Stomach (tissue), 9 donors: ENCODE results near the gene RASAL3. TPM values are rescaled to one million over a fixed set of nuclear protein-coding genes. Genes with fewer than 3 reads are reported as not detected.

Source experiments
- DNase-seq, 2 donors: peaks; one replicate each; pipeline versions ENCODE4 v3.0.0 to v3.0.0-alpha.2; 2013 to 2019
- H3K27ac ChIP-seq, 5 donors: fragments of 200-600 bp in 4 of 5; sonication (generic) in 4 of 5; one replicate each; pipeline ENCODE4 v1.5.1; 2013 to 2019; ENCODE audit warnings: mild to moderate bottlenecking in 1 of 5, moderate library complexity in 1 of 5
- H3K27me3 ChIP-seq, 3 donors: fragments of 200-600 bp; sonication (generic); one replicate each; pipeline ENCODE4 v1.5.1; 2017 to 2019; ENCODE audit warnings: mixed run types in 1 of 3
- H3K36me3 ChIP-seq, 4 donors: fragments of 200-600 bp; sonication (generic); 1 replicate in 3 of 4; 2 replicates in 1 of 4; pipeline ENCODE4 v1.5.1; 2016 to 2019
- H3K4me1 ChIP-seq, 4 donors: fragments of 200-600 bp; sonication (generic); one replicate each; pipeline ENCODE4 v1.5.1; 2016 to 2019
- H3K4me3 ChIP-seq, 4 donors: fragments of 200-600 bp; sonication (generic) in 3 of 4; one replicate each; pipeline ENCODE4 v1.5.1; 2016 to 2019; ENCODE audit warnings: mild to moderate bottlenecking in 1 of 4
- H3K9me3 ChIP-seq, 4 donors: fragments of 200-600 bp; sonication (generic); one replicate each; pipeline ENCODE4 v1.5.1; 2016 to 2019
- CTCF ChIP-seq, 7 experiments: fragments of 450-650 bp in 4 of 7; fragments of 200-600 bp in 3 of 7; sonication (generic) in 3 of 7; IDR thresholded peaks; one replicate each; pipeline ENCODE4 v1.5.1; 2016 to 2019; ENCODE audit warnings: antibody characterized with exemption in 7 of 7, control low read depth in 2 of 7, mild to moderate bottlenecking in 1 of 7
- EP300 ChIP-seq: sonication (generic); formaldehyde crosslinking; IDR thresholded peaks from one replicate; pipeline ENCODE4 v1.6.1; 2017; ENCODE audit warnings: antibody characterized with exemption
- POLR2A ChIP-seq, 4 donors: fragments of 450-650 bp; IDR thresholded peaks; one replicate each; pipeline ENCODE4 v1.6.1; 2016; ENCODE audit warnings: antibody characterized with exemption in 4 of 4, control low read depth in 2 of 4, mild to moderate bottlenecking in 1 of 4, moderate library complexity in 1 of 4
- POLR2AphosphoS5 ChIP-seq, 3 donors: sonication (generic); formaldehyde crosslinking; IDR thresholded peaks; one replicate each; pipeline ENCODE4 v1.6.1; 2016; ENCODE audit warnings: antibody characterized with exemption in 3 of 3
- WGBS, 5 donors: extraction: QIAGEN DNeasy Blood & Tissue Kit in 3 of 5; methylation state at CpG; one replicate each; pipeline versions ENCODE4 v1.1.5 to v1.1.7; 2013 to 2018; 5-methylcytosine and 5-hydroxymethylcytosine counted together
- intact Hi-C: fragments of 100-400 bp; cut with DNase I; formaldehyde crosslinking; loops from one replicate; pipeline ENCODE4 v1.15.1; 2023; ENCODE audit warnings: low total_unique reads
- polyA plus RNA-seq, 3 donors: library from polyadenylated mRNA; stranded (reverse); fragments of 200-250 nt; gene quantifications; one replicate each; pipeline ENCODE4 v1.2.3, GENCODE V29; 2013
- total RNA-seq, 5 donors: library from RNA; depleted of rRNA; stranded (reverse); fragments of >200 nt; gene quantifications; one replicate each; pipeline versions ENCODE4 v1.1.0 to v1.2.3, GENCODE V29; 2014 to 2016
- donor health status: healthy with polysubstance abuse.
- donor health status: Bipolar disorder and iron deficiency.
- donor health status: healthy.

RASAL3 gene
- total and polyA plus RNA-seq, 8 donors, result 1.1 to 21.2 (median 3.0) TPM

GRCh38 chr19:15442142-15442920 lies 22.0 kb downstream of the RASAL3 start:
- intact Hi-C loops, result no loop called here

GRCh38 chr19:15441317-15441716 lies 23.0 kb downstream of the RASAL3 start:
- WGBS, 5 donors, result 75 to 95% (median 89%) methylated on average over 3 of the region's 3 CpGs
- H3K27ac ChIP-seq, result no peak overlapping the region
- peaks cover 0 to 48% (median 17%) of the 10 kb centered on the region in 4 donors for H3K36me3 ChIP-seq
- intact Hi-C loops, result no loop called here
- no peak for DNase-seq
- no peaks in the 10 kb centered on the region for H3K9me3 ChIP-seq
- H3K4me3 ChIP-seq, result no peak overlapping the region
- TF ChIP-seq EP300 (no peak), POLR2AphosphoS5 (IDR thresholded peaks at IDR 0.05) (no peak), CTCF (IDR thresholded peaks at IDR 0.05) (no peak), POLR2A (IDR thresholded peaks at IDR 0.05) (no peak)
- no peaks in the 10 kb centered on the region for H3K27me3 ChIP-seq
- peaks cover 4 to 23% (median 17%) of the 10 kb centered on the region in 4 donors for H3K4me1 ChIP-seq

More at GRCh38 chr19:15442142-15442920, 22.0 kb downstream of the RASAL3 start:
- WGBS, 5 donors, result 80 to 92% (median 83%) methylated on average over 5 to 13 of the region's 13 CpGs
- H3K27me3 ChIP-seq, result no peaks in the 10 kb centered on the region
- TF ChIP-seq POLR2AphosphoS5 (IDR thresholded peaks at IDR 0.05) (no peak), EP300 (no peak), CTCF (IDR thresholded peaks at IDR 0.05) (no peak), POLR2A (IDR thresholded peaks at IDR 0.05) (no peak)
- no peak for DNase-seq
- H3K27ac ChIP-seq, result no peak overlapping the region
- peaks cover 2 to 14% (median 11%) of the 10 kb centered on the region in 4 donors for H3K4me1 ChIP-seq
- no peaks in the 10 kb centered on the region for H3K9me3 ChIP-seq
- peaks cover 0 to 52% (median 15%) of the 10 kb centered on the region in 4 donors for H3K36me3 ChIP-seq
- no peak overlapping the region for H3K4me3 ChIP-seq

DNA sequence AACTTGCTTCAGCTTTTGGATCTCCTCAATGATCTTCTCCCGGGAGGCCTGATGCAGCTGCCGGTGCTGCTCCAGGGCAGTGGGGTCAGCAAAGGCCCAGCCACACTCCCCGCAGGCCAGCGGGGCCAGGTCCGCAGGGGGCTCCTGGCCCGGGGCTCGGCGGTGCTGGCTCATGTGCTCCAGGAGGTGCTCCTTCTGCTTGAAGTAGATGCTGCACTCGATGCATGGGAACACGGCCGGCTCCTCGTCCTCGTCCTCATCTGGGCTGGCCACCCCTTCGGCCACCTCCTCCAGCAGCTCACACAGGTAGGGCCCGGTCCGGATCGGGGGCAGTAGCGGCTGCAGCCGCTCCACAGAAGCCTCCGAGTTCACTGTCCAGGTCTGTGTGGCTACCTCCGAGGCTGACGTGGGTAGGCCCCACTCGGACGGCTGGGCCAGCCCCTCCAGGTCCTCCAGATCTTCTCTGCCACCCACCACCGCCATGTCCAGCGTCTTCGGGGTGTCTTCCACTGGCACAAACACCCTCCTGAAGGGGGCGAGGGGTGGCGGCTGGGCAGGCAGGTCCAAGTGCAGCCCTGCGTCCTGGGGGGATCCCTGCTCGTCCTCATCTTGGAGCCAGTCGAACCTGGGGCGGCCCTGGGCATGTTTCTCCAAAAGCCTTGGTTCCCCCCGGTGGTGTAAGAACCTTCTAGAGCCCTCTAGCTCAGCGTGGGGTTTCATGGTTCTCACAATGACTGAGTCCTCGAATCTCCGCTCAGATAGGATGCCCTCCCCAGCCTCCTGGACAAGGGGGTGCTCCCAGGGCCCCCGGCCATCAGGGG lies 24.3 kb downstream of the RASAL3 start:
- Histone ChIP-seq H3K4me3 (no peak overlapping the region), H3K27ac (no peak overlapping the region), H3K9me3 (no peaks in the 10 kb centered on the region), H3K36me3 (peaks cover 0 to 43% (median 12%) of the 10 kb centered on the region in 4 donors), H3K4me1 (peaks cover 4 to 23% (median 17%) of the 10 kb centered on the region in 4 donors), H3K27me3 (no peaks in the 10 kb centered on the region)
- DNase-seq, result no peak
- TF ChIP-seq CTCF (IDR thresholded peaks at IDR 0.05) (no peak), EP300 (no peak), POLR2AphosphoS5 (IDR thresholded peaks at IDR 0.05) (no peak), POLR2A (IDR thresholded peaks at IDR 0.05) (no peak)
- intact Hi-C loops, result no loop called here
- WGBS, 5 donors, result 91 to 95% (median 93%) methylated on average over 33 to 38 of the region's 38 CpGs

- Histone ChIP-seq H3K27ac (peak overlapping the region in 2 of 5 donors; percentile 58 to 73), H3K36me3 (peaks cover 0 to 35% (median 9%) of the 10 kb centered on the region in 4 donors), H3K9me3 (no peaks in the 10 kb centered on the region), H3K27me3 (no peaks in the 10 kb centered on the region), H3K4me1 (peaks cover 4 to 23% (median 17%) of the 10 kb centered on the region in 4 donors), H3K4me3 (no peak overlapping the region)
- no peak for TF ChIP-seq CTCF (IDR thresholded peaks at IDR 0.05)
- TF ChIP-seq EP300, result no peak
- TF ChIP-seq POLR2AphosphoS5 (IDR thresholded peaks at IDR 0.05), result no peak
- intact Hi-C loops, result no loop called here
- WGBS, 5 donors, result 80 to 91% (median 85%) methylated on average over 14 to 25 of the region's 25 CpGs
- no peak for DNase-seq
These were observed 25.1 kb downstream of the RASAL3 start for GRCh38 chr19:15439078-15439799.
